BLaER1 (cell line): ENCODE data around the gene PMS1.

ENCODE experiments used
- H3K27ac ChIP-seq: shearing (Covaris generic); formaldehyde crosslinking; 2 replicates; pipeline ENCODE4 v1.8.1; 2022
- H3K27me3 ChIP-seq: shearing (Covaris generic); formaldehyde crosslinking; 2 replicates; pipeline ENCODE4 v1.8.1; 2022
- H3K36me3 ChIP-seq: shearing (Covaris generic); formaldehyde crosslinking; 2 replicates; pipeline ENCODE4 v1.8.1; 2022
- H3K4me1 ChIP-seq: shearing (Covaris generic); formaldehyde crosslinking; 2 replicates; pipeline ENCODE4 v1.8.1; 2022
- H3K4me2 ChIP-seq: shearing (Covaris generic); formaldehyde crosslinking; 2 replicates; pipeline ENCODE4 v1.8.1; 2022
- H3K4me3 ChIP-seq: shearing (Covaris generic); formaldehyde crosslinking; 2 replicates; pipeline ENCODE4 v1.8.1; 2022
- H3K9ac ChIP-seq: shearing (Covaris generic); formaldehyde crosslinking; 2 replicates; pipeline ENCODE4 v1.8.1; 2022
- H3K9me3 ChIP-seq: shearing (Covaris generic); formaldehyde crosslinking; 2 replicates; pipeline ENCODE4 v1.8.1; 2022
- H4K20me1 ChIP-seq: shearing (Covaris generic); formaldehyde crosslinking; 2 replicates; pipeline ENCODE4 v1.8.1; 2022
- Cebpa-rat ChIP-seq: shearing (Covaris generic); IDR thresholded peaks from 2 replicates; pipeline ENCODE4 v1.8.1; 2022

Gene PMS1

DNA sequence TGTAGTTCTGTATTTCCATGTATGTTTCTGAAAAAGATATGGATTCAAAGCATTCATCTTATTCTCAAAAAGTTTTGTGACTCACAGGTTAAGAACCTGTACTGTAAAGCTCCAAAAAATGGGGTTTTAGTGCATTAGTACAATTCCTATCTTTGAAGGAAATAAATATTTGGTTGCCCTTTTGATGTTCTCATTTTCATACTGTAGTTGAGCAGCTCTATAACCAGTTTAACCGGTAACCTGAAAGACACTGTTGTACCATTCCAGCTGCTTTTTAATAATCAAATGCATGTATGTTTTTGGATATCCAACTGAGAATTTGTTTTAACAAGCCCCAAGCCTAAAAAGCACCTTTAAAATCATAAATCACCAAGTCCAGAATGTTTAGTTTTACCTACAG, 12.0 kb upstream of the PMS1 start:
- H3K36me3 ChIP-seq: peaks cover 88% of the 10 kb centered on the region

DNA sequence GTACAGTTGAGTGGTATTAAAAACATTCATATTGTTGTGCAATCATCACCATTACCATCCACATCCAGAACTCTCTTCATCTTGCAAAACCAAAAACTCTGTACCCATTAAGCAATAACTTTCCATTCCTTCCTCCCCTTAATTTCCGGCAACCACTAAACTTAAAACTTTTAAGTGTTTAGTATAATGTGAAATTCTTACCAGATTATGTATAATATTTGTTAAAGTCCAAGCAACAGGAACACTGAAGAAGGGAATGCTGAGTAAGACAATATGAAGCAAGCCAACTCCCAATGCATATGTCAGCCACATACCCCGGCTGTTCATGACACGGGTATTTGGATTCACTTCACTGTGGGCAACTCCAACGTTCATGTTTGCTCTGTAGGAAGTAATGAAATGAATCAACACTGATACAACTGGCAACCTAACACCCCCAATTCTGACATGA, 2.0 kb upstream of the PMS1 start:
- TF ChIP-seq Cebpa-rat: no peak
- Histone ChIP-seq H3K4me3 (peak overlapping the region; percentile 87; the same call in 1 of the 2 replicates), H3K9ac (no peak overlapping the region), H3K4me1 (peaks cover 34% of the 10 kb centered on the region), H3K27ac (no peak overlapping the region), H3K36me3 (peaks cover 55% of the 10 kb centered on the region), H4K20me1 (peaks cover 17% of the 10 kb centered on the region; the same call in 1 of the 2 replicates), H3K9me3 (no peaks in the 10 kb centered on the region), H3K4me2 (peak overlapping the region; percentile 74), H3K27me3 (no peaks in the 10 kb centered on the region)

More for the DNA sequence above, 12.0 kb upstream of the PMS1 start:
- H3K27ac ChIP-seq: no peak overlapping the region
- no peak overlapping the region for H3K9ac ChIP-seq
- no peaks in the 10 kb centered on the region for H3K4me1 ChIP-seq
- peaks cover 11% of the 10 kb centered on the region for H4K20me1 ChIP-seq
- no peak overlapping the region for H3K4me2 ChIP-seq
- H3K27me3 ChIP-seq: no peaks in the 10 kb centered on the region
- H3K9me3 ChIP-seq: no peaks in the 10 kb centered on the region
- no peak overlapping the region for H3K4me3 ChIP-seq
- no peak for TF ChIP-seq Cebpa-rat

DNA sequence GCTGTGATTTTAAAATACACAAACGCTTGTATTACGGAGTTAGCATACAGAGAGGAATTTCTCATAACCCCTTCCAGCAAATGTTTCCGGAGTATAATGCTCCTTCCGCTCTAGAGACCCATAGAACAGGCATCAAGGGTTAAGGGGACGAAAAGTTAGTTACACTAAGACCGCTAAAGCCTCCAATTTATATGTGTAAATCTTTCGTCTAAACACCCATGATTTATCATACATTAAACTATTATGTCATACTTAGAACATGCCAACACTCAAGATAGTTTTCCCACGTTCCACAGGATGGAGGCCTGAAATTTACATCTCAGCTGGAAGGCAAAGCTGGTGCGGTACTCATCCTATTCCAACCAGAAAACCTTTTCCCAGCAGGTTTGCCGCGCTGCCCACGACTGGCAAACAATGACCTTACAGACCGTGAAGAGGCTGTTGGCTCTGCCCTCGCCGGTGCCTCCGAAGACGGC, 761 bp upstream of the PMS1 start:
- no peak for TF ChIP-seq Cebpa-rat
- Histone ChIP-seq H3K36me3 (peaks cover 53% of the 10 kb centered on the region), H3K9me3 (no peaks in the 10 kb centered on the region), H3K27me3 (no peaks in the 10 kb centered on the region), H3K27ac (peak overlapping the region; percentile 92), H3K4me2 (peak overlapping the region; percentile 74), H3K9ac (peak overlapping the region; percentile 89), H4K20me1 (peaks cover 11% of the 10 kb centered on the region; the same call in 1 of the 2 replicates), H3K4me1 (peaks cover 34% of the 10 kb centered on the region), H3K4me3 (peak overlapping the region; percentile 87)

DNA sequence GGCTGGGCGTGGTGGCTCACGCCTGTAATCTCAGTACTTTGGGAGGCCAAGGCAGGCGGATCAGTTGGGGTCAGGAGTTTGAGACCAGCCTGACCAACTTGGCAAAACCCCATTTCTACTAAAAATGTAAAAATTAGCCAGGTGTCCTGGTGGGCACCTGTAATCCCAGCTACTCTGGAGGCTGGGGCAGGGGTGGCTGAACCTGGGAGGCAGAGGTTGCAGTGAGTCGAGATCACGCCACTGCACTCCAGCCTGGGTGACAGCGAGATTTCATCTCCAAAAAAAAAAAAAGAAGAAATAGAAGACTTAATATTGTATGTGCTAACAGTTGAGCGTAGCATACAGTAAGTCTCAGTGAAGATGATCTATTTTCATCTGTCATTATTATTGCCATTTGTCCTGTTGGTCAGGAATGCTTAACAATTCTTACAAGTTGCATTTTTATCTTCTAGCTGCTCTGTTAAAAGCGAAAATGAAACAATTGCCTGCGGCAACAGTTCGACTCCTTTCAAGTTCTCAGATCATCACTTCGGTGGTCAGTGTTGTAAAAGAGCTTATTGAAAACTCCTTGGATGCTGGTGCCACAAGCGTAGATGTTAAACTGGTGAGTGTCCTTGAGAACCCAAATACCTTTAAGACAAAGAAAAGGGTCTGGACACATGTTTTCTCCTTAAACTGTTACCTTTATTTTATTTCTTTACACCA, 7.2 kb downstream of the PMS1 start:
- Histone ChIP-seq H3K4me2 (no peak overlapping the region), H3K27ac (no peak overlapping the region), H3K27me3 (no peaks in the 10 kb centered on the region), H3K4me1 (no peaks in the 10 kb centered on the region), H3K36me3 (peaks cover 67% of the 10 kb centered on the region), H3K4me3 (no peak overlapping the region), H3K9ac (no peak overlapping the region), H4K20me1 (peaks cover 21% of the 10 kb centered on the region; the same call in 1 of the 2 replicates), H3K9me3 (no peaks in the 10 kb centered on the region)
- no peak for TF ChIP-seq Cebpa-rat

DNA sequence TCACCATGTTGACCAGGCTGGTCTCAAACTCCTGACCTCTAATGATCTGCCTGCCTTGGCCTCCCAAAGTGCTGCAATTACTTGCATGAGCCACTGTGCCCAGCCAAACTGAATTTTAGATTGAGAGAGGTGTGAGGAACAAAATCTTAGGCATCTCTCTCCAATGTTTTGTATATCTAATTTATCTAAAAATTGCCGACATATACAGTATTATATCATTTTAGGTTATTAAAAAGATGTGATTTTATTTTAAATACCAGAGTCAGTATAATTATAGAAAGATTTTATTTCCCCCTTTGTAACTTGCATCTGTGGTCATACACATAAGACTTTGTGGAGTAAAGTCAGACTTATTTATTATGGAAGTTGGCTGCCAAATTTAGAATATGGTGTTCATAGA, 10.1 kb downstream of the PMS1 start:
- H3K27me3 ChIP-seq: no peaks in the 10 kb centered on the region
- no peak for TF ChIP-seq Cebpa-rat
- peaks cover 35% of the 10 kb centered on the region for H4K20me1 ChIP-seq
- no peak overlapping the region for H3K27ac ChIP-seq
- H3K9ac ChIP-seq: no peak overlapping the region
- H3K4me2 ChIP-seq: no peak overlapping the region
- H3K4me3 ChIP-seq: no peak overlapping the region
- H3K9me3 ChIP-seq: no peaks in the 10 kb centered on the region
- H3K36me3 ChIP-seq: peaks cover 68% of the 10 kb centered on the region
- no peaks in the 10 kb centered on the region for H3K4me1 ChIP-seq

DNA sequence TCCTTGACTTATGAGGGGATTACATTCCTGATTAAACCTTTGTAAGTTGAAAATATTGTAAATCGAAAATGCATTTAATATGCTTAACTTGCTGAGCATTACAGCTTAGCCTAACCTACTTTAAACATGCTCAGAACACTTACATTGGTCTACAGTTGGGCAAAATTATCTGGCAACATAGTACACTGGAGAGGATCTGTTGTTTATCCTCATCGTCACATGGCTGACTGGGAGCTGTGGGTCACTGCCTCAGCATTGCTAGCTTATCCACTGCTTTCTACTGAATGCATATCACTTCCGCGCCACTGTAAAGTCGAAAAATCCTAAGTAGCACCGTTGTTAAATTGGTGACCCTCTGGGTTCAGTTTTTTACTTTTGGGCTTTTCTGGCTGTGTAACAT, 13.7 kb downstream of the PMS1 start:
- Histone ChIP-seq H4K20me1 (peaks cover 26% of the 10 kb centered on the region), H3K4me3 (no peak overlapping the region), H3K4me2 (no peak overlapping the region), H3K9ac (no peak overlapping the region), H3K36me3 (peaks cover 77% of the 10 kb centered on the region), H3K4me1 (no peaks in the 10 kb centered on the region), H3K27ac (no peak overlapping the region), H3K9me3 (no peaks in the 10 kb centered on the region), H3K27me3 (no peaks in the 10 kb centered on the region)
- TF ChIP-seq Cebpa-rat: no peak

DNA sequence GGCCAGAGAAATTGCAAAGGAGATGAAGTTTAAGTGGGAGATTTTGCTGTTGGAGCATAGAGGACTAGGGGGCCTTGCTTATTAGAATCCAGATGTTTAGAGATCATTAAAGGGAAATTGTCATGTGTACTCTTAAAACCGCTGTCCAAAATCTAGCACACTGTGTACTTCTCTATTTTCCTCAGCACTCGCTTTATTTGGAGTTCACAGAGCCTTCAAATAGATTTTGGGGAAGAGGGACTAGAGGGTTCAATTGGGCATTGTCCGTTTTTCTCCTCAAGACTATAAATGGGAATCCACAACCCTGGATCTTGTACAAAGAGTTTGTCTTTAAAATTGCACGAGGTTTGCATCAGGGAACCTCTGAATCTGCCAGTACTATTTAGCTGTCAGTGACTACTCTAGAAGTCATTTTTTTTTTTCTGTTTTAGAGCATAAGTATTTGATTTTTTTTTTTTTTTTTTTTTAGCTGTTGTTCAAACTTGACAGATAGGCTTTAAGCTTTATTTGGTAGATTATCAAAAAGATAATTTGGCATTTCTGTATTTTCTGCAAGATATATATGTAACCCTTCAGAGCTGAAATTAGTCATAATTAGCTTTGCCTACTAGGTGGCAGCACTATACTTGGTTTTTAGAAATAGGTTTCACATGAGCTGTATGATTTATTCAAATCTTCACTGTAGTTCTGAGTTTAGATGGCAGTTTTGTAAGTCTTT, 14.2 kb downstream of the PMS1 start:
- no peaks in the 10 kb centered on the region for H3K4me1 ChIP-seq
- H3K9ac ChIP-seq: no peak overlapping the region
- H3K36me3 ChIP-seq: peaks cover 72% of the 10 kb centered on the region
- TF ChIP-seq Cebpa-rat: no peak
- H3K27ac ChIP-seq: no peak overlapping the region
- H3K4me2 ChIP-seq: no peak overlapping the region
- no peak overlapping the region for H3K4me3 ChIP-seq
- no peaks in the 10 kb centered on the region for H3K9me3 ChIP-seq
- H3K27me3 ChIP-seq: no peaks in the 10 kb centered on the region
- peaks cover 26% of the 10 kb centered on the region for H4K20me1 ChIP-seq

DNA sequence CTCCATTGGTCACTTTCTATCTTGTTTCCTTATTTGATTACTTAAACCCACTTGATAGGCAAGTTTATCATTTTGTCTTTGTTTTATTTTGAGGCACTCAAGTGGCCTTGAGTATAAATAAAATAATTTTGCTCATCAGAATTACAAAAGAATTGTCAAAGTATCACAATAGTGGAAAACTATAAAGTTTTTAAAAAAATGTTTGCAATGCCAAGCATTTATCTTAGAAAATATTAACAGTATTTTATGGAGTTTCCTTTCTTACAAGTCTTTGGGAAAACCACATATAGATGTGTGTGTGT, 14.7 kb downstream of the PMS1 start:
- H3K27ac ChIP-seq: no peak overlapping the region
- peaks cover 26% of the 10 kb centered on the region for H4K20me1 ChIP-seq
- H3K36me3 ChIP-seq: peaks cover 69% of the 10 kb centered on the region
- no peak overlapping the region for H3K4me3 ChIP-seq
- no peak overlapping the region for H3K9ac ChIP-seq
- no peak for TF ChIP-seq Cebpa-rat
- H3K4me2 ChIP-seq: no peak overlapping the region
- H3K4me1 ChIP-seq: no peaks in the 10 kb centered on the region
- no peaks in the 10 kb centered on the region for H3K9me3 ChIP-seq
- no peaks in the 10 kb centered on the region for H3K27me3 ChIP-seq

DNA sequence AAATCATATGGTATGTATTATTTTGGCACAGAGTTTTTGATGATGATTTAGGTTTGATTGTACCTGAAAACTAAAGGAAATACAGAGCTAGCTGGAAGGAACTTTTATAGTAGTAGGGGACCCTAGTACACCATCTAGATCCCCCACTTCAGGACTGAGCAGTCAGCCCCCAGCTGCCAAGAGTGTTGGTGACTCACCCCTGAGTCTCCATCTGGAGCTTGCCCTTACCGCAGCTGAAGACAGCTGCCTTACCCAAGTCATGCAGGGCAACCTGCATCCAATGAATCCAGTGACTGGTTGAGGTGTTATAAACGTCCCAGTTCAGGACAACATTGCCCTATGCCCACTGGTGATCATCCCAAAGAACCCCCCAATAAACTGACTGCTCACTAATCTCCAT, 15.3 kb downstream of the PMS1 start:
- Histone ChIP-seq H3K4me2 (no peak overlapping the region), H3K4me1 (no peaks in the 10 kb centered on the region), H3K36me3 (peaks cover 69% of the 10 kb centered on the region)

DNA sequence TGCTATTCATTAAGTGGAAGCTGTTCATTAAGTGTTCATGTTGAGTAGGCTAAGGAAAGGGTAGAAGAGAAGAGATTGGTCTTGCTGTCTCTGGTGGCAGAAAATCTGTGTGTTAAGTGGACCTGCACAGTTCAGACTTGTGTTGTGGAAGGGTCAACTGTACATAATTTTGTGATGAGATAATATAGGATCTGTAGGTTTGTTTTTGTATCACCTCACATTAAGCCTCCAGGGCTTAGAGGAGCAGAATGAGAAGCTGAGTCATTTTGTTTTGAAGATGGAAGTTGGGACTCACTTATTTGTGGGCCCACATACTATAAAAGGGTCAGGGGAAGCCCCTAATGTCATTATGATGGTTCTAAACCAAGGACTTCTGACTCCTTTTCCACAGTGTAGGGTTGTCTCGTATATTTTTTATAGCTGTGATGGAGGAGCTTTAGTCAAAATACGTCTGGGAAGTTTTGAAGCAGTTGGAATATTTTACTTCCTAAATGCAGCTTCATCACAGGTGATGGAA, 18.2 kb downstream of the PMS1 start:
- H3K9ac ChIP-seq: no peak overlapping the region
- H3K4me3 ChIP-seq: no peak overlapping the region
- H3K4me1 ChIP-seq: no peaks in the 10 kb centered on the region
- no peaks in the 10 kb centered on the region for H3K27me3 ChIP-seq
- no peak overlapping the region for H3K27ac ChIP-seq
- no peak for TF ChIP-seq Cebpa-rat
- no peak overlapping the region for H3K4me2 ChIP-seq
- peaks cover 23% of the 10 kb centered on the region for H4K20me1 ChIP-seq
- H3K9me3 ChIP-seq: no peaks in the 10 kb centered on the region
- H3K36me3 ChIP-seq: peaks cover 58% of the 10 kb centered on the region

More for the DNA sequence above, 15.3 kb downstream of the PMS1 start:
- Histone ChIP-seq H3K27ac (no peak overlapping the region), H4K20me1 (peaks cover 30% of the 10 kb centered on the region), H3K9ac (no peak overlapping the region), H3K27me3 (no peaks in the 10 kb centered on the region), H3K9me3 (no peaks in the 10 kb centered on the region), H3K4me3 (no peak overlapping the region)
- TF ChIP-seq Cebpa-rat: no peak
